Suprapubic skin (tissue), 4 donors: ENCODE data around the gene SPOCD1.

Experiments used
- CTCF ChIP-seq, 2 donors: fragments of 200-600 bp in 1 of 2; fragments of 450-650 bp in 1 of 2; sonication (generic) in 1 of 2; IDR thresholded peaks; one replicate each; pipeline ENCODE4 v1.5.1; 2016 to 2019; ENCODE audit warnings: antibody characterized with exemption in 2 of 2, mild to moderate bottlenecking in 1 of 2, moderate library complexity in 1 of 2
- EP300 ChIP-seq: sonication (generic); formaldehyde crosslinking; IDR thresholded peaks from one replicate; pipeline ENCODE4 v1.6.1; 2017; ENCODE audit warnings: antibody characterized with exemption
- POLR2AphosphoS5 ChIP-seq, 3 donors: sonication (generic); formaldehyde crosslinking; IDR thresholded peaks; one replicate each; pipeline ENCODE4 v1.6.1; 2017; ENCODE audit warnings: antibody characterized with exemption in 3 of 3

DNA sequence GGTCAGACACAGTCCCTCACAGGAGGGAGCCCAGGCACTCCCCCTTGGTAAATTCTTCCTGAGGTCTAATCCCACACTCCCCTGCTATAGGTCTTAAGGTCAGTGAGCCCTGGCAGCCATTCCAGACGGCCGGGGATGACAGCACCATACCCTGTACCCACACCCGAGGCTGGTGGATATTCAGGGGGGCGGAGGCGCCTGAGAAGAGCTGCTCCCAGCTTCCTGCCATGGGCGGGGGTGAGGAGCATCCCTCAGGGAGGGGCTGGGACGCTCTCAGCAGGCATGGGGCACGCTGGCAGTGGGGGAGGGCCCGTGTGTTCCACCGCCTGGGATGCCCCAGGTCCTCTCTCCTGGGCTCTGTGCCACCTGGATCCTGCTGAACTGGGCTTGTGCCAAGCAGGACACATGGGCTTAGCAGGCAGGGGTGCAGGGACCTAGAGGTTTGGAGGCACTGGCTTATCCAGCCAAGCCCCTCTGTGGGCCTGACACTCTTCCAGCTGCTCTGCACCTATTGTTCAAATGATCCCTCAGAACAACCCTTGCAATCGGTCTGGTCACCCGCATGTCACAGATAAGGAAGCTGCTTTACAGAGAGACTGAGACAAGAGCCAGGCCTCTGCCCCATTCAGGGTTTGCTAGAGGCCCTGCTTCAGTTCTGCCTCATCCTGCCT is 46.0 kb downstream of the SPOCD1 start:
- no peak for TF ChIP-seq CTCF (IDR thresholded peaks at IDR 0.05)
- no peak for TF ChIP-seq EP300
- no peak for TF ChIP-seq POLR2AphosphoS5 (IDR thresholded peaks at IDR 0.05)
